CD4-positive, alpha-beta T cell treated with Interleukin-21 for 1 hour (primary cell): ENCODE results near the gene CREB3.

ENCODE experiments used
- DNase-seq: peaks from one replicate; pipeline ENCODE4 v3.0.0-alpha.2; 2020

The CREB3 gene

GRCh38 chr9:35732185-35732799 lies at the start of gene CREB3, which contains the start of gene TLN1:
CREB3 (plus strand) TSS chr9:35732666; CDS start chr9:35732773, 107 bp downstream.
TLN1 (minus strand) TSS chr9:35732195; CDS start chr9:35725694, 6,501 bp downstream.
- peak; percentile 98 for DNase-seq

- DNase-seq = no peak
These were observed 49.1 kb upstream of the CREB3 start for GRCh38 chr9:35683323-35683722.

GRCh38 chr9:35684921-35685320 lies 47.5 kb upstream of the CREB3 start:
- DNase-seq = no peak

GRCh38 chr9:35685506-35685905 lies 47.0 kb upstream of the CREB3 start:
- DNase-seq = no peak

GRCh38 chr9:35686222-35687203 lies 46.0 kb upstream of the CREB3 start:
- DNase-seq = no peak

GRCh38 chr9:35687306-35687705 lies 45.2 kb upstream of the CREB3 start:
- no peak for DNase-seq

- no peak for DNase-seq
These were observed 44.4 kb upstream of the CREB3 start for GRCh38 chr9:35687972-35688557.

GRCh38 chr9:35688558-35689541 lies 43.6 kb upstream of the CREB3 start:
- no peak for DNase-seq

- DNase-seq = no peak
These were observed 42.7 kb upstream of the CREB3 start, which contains the start of gene TPM2 for GRCh38 chr9:35689542-35690293. TPM2 (minus strand) TSS chr9:35689925; CDS start chr9:35689817, 108 bp downstream.

- no peak for DNase-seq
These were observed 42.2 kb upstream of the CREB3 start for GRCh38 chr9:35690294-35690613.

GRCh38 chr9:35690614-35691333 lies 41.7 kb upstream of the CREB3 start:
- peak; percentile 34 for DNase-seq

- no peak for DNase-seq
These were observed 41.2 kb upstream of the CREB3 start for GRCh38 chr9:35691334-35691650.

- no peak for DNase-seq
These were observed 40.6 kb upstream of the CREB3 start for GRCh38 chr9:35691757-35692301.

GRCh38 chr9:35695943-35696401 lies 36.5 kb upstream of the CREB3 start:
- DNase-seq = no peak

- peak; percentile 69 for DNase-seq
These were observed 35.8 kb upstream of the CREB3 start for GRCh38 chr9:35696520-35697215.

- no peak for DNase-seq
These were observed 35.0 kb upstream of the CREB3 start for GRCh38 chr9:35697486-35697885.

- DNase-seq = no peak
These were observed 34.2 kb upstream of the CREB3 start for GRCh38 chr9:35698231-35698630.

GRCh38 chr9:35700031-35700430 lies 32.4 kb upstream of the CREB3 start:
- no peak for DNase-seq

- DNase-seq = no peak
These were observed 31.5 kb upstream of the CREB3 start for GRCh38 chr9:35700942-35701341.

GRCh38 chr9:35702696-35703095 lies 29.8 kb upstream of the CREB3 start:
- no peak for DNase-seq
